ENCODE data around the gene TIAM1.

The TIAM1 gene

GRCh38 chr21:31115249-31115648, 228.8 kb downstream of the TIAM1 start:
- Histone ChIP-seq H3K4me2 (ENCODE audit: low read length) (no peak overlapping the region), H3K4me1 (ENCODE audit: low read length) (peaks cover 9% of the 10 kb centered on the region; the same call in 1 of the 2 replicates), H3K4me3 (ENCODE audit: low read length) (no peak overlapping the region), H3K27me3 (ENCODE audit: low read depth, low read length) (peaks cover 14% of the 10 kb centered on the region), H3K79me2 (ENCODE audit: low read length) (no peaks in the 10 kb centered on the region), H3K9me3 (ENCODE audit: insufficient read depth, low read length) (no peaks in the 10 kb centered on the region), H3K36me3 (replicated peaks; ENCODE audit: low read depth, low read length) (no peaks in the 10 kb centered on the region), H3K9ac (ENCODE audit: low read length) (no peak overlapping the region), H2AFZ (ENCODE audit: low read depth, low read length) (no peak overlapping the region), H3K27ac (ENCODE audit: low read length) (no peak overlapping the region), H4K20me1 (ENCODE audit: insufficient read depth, low read length) (no peaks in the 10 kb centered on the region)
- TF ChIP-seq, protein P1, sequence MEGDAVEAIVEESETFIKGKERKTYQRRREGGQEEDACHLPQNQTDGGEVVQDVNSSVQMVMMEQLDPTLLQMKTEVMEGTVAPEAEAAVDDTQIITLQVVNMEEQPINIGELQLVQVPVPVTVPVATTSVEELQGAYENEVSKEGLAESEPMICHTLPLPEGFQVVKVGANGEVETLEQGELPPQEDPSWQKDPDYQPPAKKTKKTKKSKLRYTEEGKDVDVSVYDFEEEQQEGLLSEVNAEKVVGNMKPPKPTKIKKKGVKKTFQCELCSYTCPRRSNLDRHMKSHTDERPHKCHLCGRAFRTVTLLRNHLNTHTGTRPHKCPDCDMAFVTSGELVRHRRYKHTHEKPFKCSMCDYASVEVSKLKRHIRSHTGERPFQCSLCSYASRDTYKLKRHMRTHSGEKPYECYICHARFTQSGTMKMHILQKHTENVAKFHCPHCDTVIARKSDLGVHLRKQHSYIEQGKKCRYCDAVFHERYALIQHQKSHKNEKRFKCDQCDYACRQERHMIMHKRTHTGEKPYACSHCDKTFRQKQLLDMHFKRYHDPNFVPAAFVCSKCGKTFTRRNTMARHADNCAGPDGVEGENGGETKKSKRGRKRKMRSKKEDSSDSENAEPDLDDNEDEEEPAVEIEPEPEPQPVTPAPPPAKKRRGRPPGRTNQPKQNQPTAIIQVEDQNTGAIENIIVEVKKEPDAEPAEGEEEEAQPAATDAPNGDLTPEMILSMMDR (IDR thresholded peaks at IDR 0.05; ENCODE audit: low read depth, low read length): no peak
- TF ChIP-seq EZH2phosphoT487 (IDR thresholded peaks at IDR 0.05; ENCODE audit: low read depth): no peak

DNA sequence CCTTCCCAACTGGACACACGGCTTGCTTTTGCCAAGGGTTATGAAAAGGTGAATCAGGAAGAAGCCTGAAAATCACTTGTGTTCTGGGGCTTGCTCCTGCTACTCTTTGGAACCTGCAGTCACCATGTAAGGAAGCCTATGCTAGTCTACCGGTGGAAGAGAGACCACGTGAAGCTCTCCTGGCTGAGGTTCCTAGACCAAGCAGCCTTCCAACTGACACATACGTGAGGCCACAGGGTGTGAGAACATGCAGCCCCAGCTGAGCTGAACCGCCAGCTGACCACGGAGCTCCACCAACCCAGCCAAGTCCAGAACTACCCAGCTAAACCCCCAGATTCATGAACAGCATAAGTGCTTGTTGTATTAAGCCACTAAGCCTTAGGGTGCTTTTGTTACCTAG, 233.0 kb downstream of the TIAM1 start:
- H3K27me3 ChIP-seq (ENCODE audit: low read depth, low read length): peaks cover 10% of the 10 kb centered on the region
- no peak overlapping the region for H3K27ac ChIP-seq (ENCODE audit: low read length)
- no peaks in the 10 kb centered on the region for H3K9me3 ChIP-seq (ENCODE audit: insufficient read depth, low read length)
- H3K4me3 ChIP-seq (ENCODE audit: low read length): no peak overlapping the region
- peaks cover 13% of the 10 kb centered on the region for H3K4me1 ChIP-seq (ENCODE audit: low read length)
- H3K36me3 ChIP-seq (replicated peaks; ENCODE audit: low read depth, low read length): no peaks in the 10 kb centered on the region
- no peak overlapping the region for H3K4me2 ChIP-seq (ENCODE audit: low read length)
- H2AFZ ChIP-seq (ENCODE audit: low read depth, low read length): no peak overlapping the region
- H3K9ac ChIP-seq (ENCODE audit: low read length): no peak overlapping the region
- H3K79me2 ChIP-seq (ENCODE audit: low read length): no peaks in the 10 kb centered on the region
- TF ChIP-seq EZH2phosphoT487 (IDR thresholded peaks at IDR 0.05; ENCODE audit: low read depth): no peak
- TF ChIP-seq, protein P1 (IDR thresholded peaks at IDR 0.05; ENCODE audit: low read depth, low read length): no peak
- no peaks in the 10 kb centered on the region for H4K20me1 ChIP-seq (ENCODE audit: insufficient read depth, low read length)

GRCh38 chr21:31110430-31110829, 233.6 kb downstream of the TIAM1 start:
- Histone ChIP-seq H3K27me3 (ENCODE audit: low read depth, low read length) (peaks cover 10% of the 10 kb centered on the region), H2AFZ (ENCODE audit: low read depth, low read length) (no peak overlapping the region), H3K9me3 (ENCODE audit: insufficient read depth, low read length) (no peaks in the 10 kb centered on the region), H4K20me1 (ENCODE audit: insufficient read depth, low read length) (no peaks in the 10 kb centered on the region), H3K4me3 (ENCODE audit: low read length) (no peak overlapping the region), H3K4me1 (ENCODE audit: low read length) (peaks cover 13% of the 10 kb centered on the region), H3K4me2 (ENCODE audit: low read length) (no peak overlapping the region), H3K27ac (ENCODE audit: low read length) (no peak overlapping the region), H3K9ac (ENCODE audit: low read length) (no peak overlapping the region), H3K79me2 (ENCODE audit: low read length) (no peaks in the 10 kb centered on the region), H3K36me3 (replicated peaks; ENCODE audit: low read depth, low read length) (no peaks in the 10 kb centered on the region)
- TF ChIP-seq, protein P1 (IDR thresholded peaks at IDR 0.05; ENCODE audit: low read depth, low read length): no peak
- TF ChIP-seq EZH2phosphoT487 (IDR thresholded peaks at IDR 0.05; ENCODE audit: low read depth): no peak

- Histone ChIP-seq H3K9ac (ENCODE audit: low read length) (no peak overlapping the region), H4K20me1 (ENCODE audit: insufficient read depth, low read length) (no peaks in the 10 kb centered on the region), H3K27ac (ENCODE audit: low read length) (no peak overlapping the region), H3K4me2 (ENCODE audit: low read length) (no peak overlapping the region), H3K9me3 (ENCODE audit: insufficient read depth, low read length) (no peaks in the 10 kb centered on the region), H3K4me1 (ENCODE audit: low read length) (peaks cover 19% of the 10 kb centered on the region), H3K36me3 (replicated peaks; ENCODE audit: low read depth, low read length) (no peaks in the 10 kb centered on the region), H3K79me2 (ENCODE audit: low read length) (no peaks in the 10 kb centered on the region), H3K4me3 (ENCODE audit: low read length) (no peak overlapping the region), H3K27me3 (ENCODE audit: low read depth, low read length) (peaks cover 5% of the 10 kb centered on the region), H2AFZ (ENCODE audit: low read depth, low read length) (no peak overlapping the region)
- TF ChIP-seq EZH2phosphoT487 (IDR thresholded peaks at IDR 0.05; ENCODE audit: low read depth): no peak
- TF ChIP-seq, protein P1 (IDR thresholded peaks at IDR 0.05; ENCODE audit: low read depth, low read length): no peak
Measured at GRCh38 chr21:31107871-31108270, 236.2 kb downstream of the TIAM1 start.

Measured in OCI-LY3 (cell line).